ENCODE results near the gene RABAC1. TPM values are rescaled to one million over a fixed set of nuclear protein-coding genes. Genes with fewer than 3 reads are reported as not detected.

RABAC1 gene
- total and polyA plus RNA-seq, 10 of the 15 experiments (the other 5 are each of a cell fraction or from before 2014, with no cell fraction given) = 10.9 to 115 (median 49.2) TPM

GRCh38 chr19:41934849-41935374 is 24.2 kb downstream of the RABAC1 start:
- ATAC-seq (peak; percentile 93), DNase-seq (ENCODE audit: low read depth, low spot score) (no peak), FAIRE-seq (peak; percentile 18)
- Histone ChIP-seq H3K27ac (ENCODE audit: control insufficient read depth, insufficient read depth) (no peak overlapping the region), H3K27me3 (replicated peaks in 1 of 2; ENCODE audit: control insufficient read depth in 2 of 2, insufficient read depth in 2 of 2, low read length in 1 of 2) (peaks cover 0 to 6% of the 10 kb centered on the region in 2 experiments), H4K20me1 (ENCODE audit: control insufficient read depth, insufficient read depth) (no peaks in the 10 kb centered on the region), H3K36me3 (ENCODE audit: control insufficient read depth in 2 of 2, insufficient read depth in 2 of 2, low read length in 1 of 2) (no peaks in the 10 kb centered on the region), H3K79me2 (ENCODE audit: control insufficient read depth, insufficient read depth, low read length) (no peaks in the 10 kb centered on the region), H3K9me3 (replicated peaks; ENCODE audit: control insufficient read depth, insufficient read depth, low read length) (no peaks in the 10 kb centered on the region), H3K4me1 (ENCODE audit: control insufficient read depth, insufficient read depth, low read length) (peaks cover 23% of the 10 kb centered on the region), H2AFZ (ENCODE audit: control insufficient read depth, low read depth, low read length) (no peak overlapping the region), H3K4me2 (ENCODE audit: control insufficient read depth, insufficient read depth) (0 out of 2 replicates have a peak overlapping the region, but pooled peaks have one; percentile 17), H3K4me3 (no peak overlapping the region), H3K9ac (ENCODE audit: control insufficient read depth, insufficient read depth, low read length) (no peak overlapping the region)
- WGBS (ENCODE audit: insufficient coverage, insufficient replicate concordance, low lambda C conversion rate, missing lambda C conversion rate) = 32% methylated on average over 7 of the region's 7 CpGs
- CTCF ChIA-PET = interaction anchor here (0.9 to 1.7 kb wide), 4 partner anchors 24 to 75 kb away, joined by 4 to 12 read pairs (median 12); partner anchors contain the start of gene RPS19
- POLR2A ChIA-PET = interaction anchor here (0.9 to 1.0 kb wide), 2 partner anchors 62 to 69 kb away, joined by 5 to 8 read pairs; no protein-coding TSS in a partner anchor
- SMC1A ChIA-PET (ENCODE audit: uncharacterized antibody, unreplicated experiment) = interaction anchor here (0.6 to 1.3 kb wide), 2 partner anchors 59 to 62 kb away, joined by 3 to 13 read pairs; no protein-coding TSS in a partner anchor
- intact Hi-C loops (cut with micrococcal nuclease; ENCODE audit: unreplicated experiment) (loop anchor here (1.0 to 2.0 kb wide), 3 partner anchors 16 to 62 kb away; no protein-coding TSS in a partner anchor), in situ Hi-C loops (cut with MboI) (loop anchor here (25.0 kb wide), 1 partner anchor 1827 kb away; the partner anchor contains the start of gene SMG9)
- no TSS peak for BruUV-seq (replicated peaks)
- RAD21 ChIA-PET (ENCODE audit: unreplicated experiment) = interaction anchor here (0.6 to 1.5 kb wide), 5 partner anchors 14 to 308 kb away, joined by 3 to 11 read pairs (median 7); partner anchors contain the start of gene RPS19
- TF ChIP-seq IKZF1 (conservative IDR thresholded peaks at IDR 0.05) = peak; percentile 49
- no peak for TF ChIP-seq CHD2 (IDR thresholded peaks at IDR 0.05; ENCODE audit: borderline replicate concordance, low read depth, low read length)
- TF ChIP-seq TCF7 (IDR thresholded peaks at IDR 0.05; ENCODE audit: borderline replicate concordance) = no peak
- no peak for TF ChIP-seq JUNB (IDR thresholded peaks at IDR 0.05)
- no peak for TF ChIP-seq CBX5 (IDR thresholded peaks at IDR 0.05; ENCODE audit: low read depth)
- TF ChIP-seq ATF3 (IDR thresholded peaks at IDR 0.05; ENCODE audit: borderline replicate concordance, extremely low read depth, low read depth, low read length) = no peak
- no peak for TF ChIP-seq RAD51 (IDR thresholded peaks at IDR 0.05)
- no peak for TF ChIP-seq ASH2L (IDR thresholded peaks at IDR 0.05; ENCODE audit: borderline replicate concordance, low read depth)
- TF ChIP-seq MYB (IDR thresholded peaks at IDR 0.05; ENCODE audit: borderline replicate concordance, low read depth, low read length) = no peak
- TF ChIP-seq FOS (IDR thresholded peaks at IDR 0.05; ENCODE audit: borderline replicate concordance, extremely low read depth, insufficient read length) = no peak
- TF ChIP-seq ZBED1 (IDR thresholded peaks at IDR 0.05; ENCODE audit: borderline replicate concordance) = no peak
- 0 out of 2 replicates have a peak, but pooled peaks have one; percentile 27 for TF ChIP-seq MLLT1 (IDR thresholded peaks at IDR 0.05)
- TF ChIP-seq FOXM1 (IDR thresholded peaks at IDR 0.05; ENCODE audit: low read depth, low read length) = no peak
- TF ChIP-seq ZBTB40 (IDR thresholded peaks at IDR 0.05; ENCODE audit: borderline replicate concordance) = no peak
- TF ChIP-seq HDAC2 (IDR thresholded peaks at IDR 0.05) = no peak
- peak; percentile 69 for TF ChIP-seq NR2F1 (conservative IDR thresholded peaks at IDR 0.05)
- TF ChIP-seq GATAD2B (conservative IDR thresholded peaks at IDR 0.05; ENCODE audit: low read depth) = no peak
- no peak for TF ChIP-seq YBX1 (IDR thresholded peaks at IDR 0.05)
- peak; percentile 55; the same call in 1 of the 2 replicates for TF ChIP-seq SMARCA5 (IDR thresholded peaks at IDR 0.05)
- no peak for TF ChIP-seq POLR2AphosphoS5 (IDR thresholded peaks at IDR 0.05; ENCODE audit: low read length)
